AG09319 (cell line): ENCODE data around the gene LIPM.
A peak's percentile ranks its signal among the peaks of the same experiment; 100 is the strongest.

Source experiments
- DNase-seq: peaks from one replicate; pipeline ENCODE4 v3.0.0-alpha.2; 2010; ENCODE audit warnings: low read depth; ENCODE audit errors: extremely low read depth
- TF ChIP-seq, protein P1 (sequence below): IDR thresholded peaks from 2 replicates; pipeline ENCODE4 v1.5.1; 2011; ENCODE audit warnings: low read depth, mild to moderate bottlenecking, inconsistent platforms, low read length, moderate library complexity

LIPM gene

GRCh38 chr10:88840881-88841280 lies 38.4 kb downstream of the LIPM start:
- TF ChIP-seq, protein P1, sequence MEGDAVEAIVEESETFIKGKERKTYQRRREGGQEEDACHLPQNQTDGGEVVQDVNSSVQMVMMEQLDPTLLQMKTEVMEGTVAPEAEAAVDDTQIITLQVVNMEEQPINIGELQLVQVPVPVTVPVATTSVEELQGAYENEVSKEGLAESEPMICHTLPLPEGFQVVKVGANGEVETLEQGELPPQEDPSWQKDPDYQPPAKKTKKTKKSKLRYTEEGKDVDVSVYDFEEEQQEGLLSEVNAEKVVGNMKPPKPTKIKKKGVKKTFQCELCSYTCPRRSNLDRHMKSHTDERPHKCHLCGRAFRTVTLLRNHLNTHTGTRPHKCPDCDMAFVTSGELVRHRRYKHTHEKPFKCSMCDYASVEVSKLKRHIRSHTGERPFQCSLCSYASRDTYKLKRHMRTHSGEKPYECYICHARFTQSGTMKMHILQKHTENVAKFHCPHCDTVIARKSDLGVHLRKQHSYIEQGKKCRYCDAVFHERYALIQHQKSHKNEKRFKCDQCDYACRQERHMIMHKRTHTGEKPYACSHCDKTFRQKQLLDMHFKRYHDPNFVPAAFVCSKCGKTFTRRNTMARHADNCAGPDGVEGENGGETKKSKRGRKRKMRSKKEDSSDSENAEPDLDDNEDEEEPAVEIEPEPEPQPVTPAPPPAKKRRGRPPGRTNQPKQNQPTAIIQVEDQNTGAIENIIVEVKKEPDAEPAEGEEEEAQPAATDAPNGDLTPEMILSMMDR: no peak

DNA sequence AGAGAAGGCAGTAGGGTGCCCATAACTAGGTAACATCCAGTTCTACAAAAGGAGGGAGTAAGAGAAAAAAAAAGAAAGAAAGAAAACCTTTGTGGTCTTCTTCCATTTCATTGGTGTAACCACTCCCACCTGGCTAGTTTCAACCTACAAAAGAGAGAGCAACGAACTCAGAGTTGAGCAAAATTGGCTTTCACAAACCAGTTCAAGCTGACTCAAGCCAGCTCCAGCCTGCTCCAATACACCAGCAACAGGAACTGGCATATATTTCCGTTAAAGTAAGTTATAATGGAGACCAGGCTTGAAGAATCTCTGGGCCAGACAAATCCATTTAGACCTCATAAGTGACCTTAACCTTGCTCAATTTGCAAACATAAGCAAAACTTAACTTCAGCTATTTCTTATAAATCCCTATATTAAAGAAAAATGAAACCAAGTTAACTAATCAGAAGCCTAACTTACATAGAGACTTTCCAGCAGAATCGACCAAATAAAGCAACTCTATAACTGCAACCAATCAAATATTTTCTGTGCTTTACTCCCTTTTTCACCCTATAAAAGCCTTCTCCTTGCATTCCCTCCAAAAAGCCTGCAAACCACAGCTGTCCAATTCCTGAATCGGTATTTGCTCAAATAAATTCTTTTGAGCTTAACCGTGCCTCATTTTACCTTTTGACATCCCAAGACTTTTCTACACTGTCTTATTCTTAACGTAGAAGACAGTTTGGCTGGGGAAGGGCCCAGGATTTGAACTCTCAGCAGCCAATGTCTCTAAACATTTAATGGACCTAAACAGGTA lies 39.0 kb downstream of the LIPM start:
- TF ChIP-seq, protein P1: no peak
- no peak for DNase-seq

More at GRCh38 chr10:88840881-88841280, 38.4 kb downstream of the LIPM start:
- no peak for DNase-seq

DNA sequence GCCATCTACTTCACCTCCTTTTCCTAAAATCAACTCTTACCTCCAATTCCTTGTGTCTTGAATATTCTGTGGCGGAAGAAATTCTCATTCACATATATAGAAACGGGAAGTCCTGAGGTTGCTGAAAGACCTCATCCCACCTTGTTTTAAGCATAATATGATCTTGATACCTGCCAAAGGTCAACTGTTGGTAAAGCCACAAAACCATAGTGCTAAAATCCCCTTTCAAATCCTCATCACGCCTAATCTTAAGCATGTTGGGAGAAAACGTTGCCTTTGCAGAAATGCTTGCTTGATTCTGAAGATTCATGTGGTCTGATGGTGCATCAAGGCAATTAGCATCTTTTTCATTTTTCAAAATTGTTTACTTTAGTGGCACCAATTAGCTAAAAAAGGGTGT lies 40.6 kb downstream of the LIPM start:
- TF ChIP-seq, protein P1: no peak
- no peak for DNase-seq

DNA sequence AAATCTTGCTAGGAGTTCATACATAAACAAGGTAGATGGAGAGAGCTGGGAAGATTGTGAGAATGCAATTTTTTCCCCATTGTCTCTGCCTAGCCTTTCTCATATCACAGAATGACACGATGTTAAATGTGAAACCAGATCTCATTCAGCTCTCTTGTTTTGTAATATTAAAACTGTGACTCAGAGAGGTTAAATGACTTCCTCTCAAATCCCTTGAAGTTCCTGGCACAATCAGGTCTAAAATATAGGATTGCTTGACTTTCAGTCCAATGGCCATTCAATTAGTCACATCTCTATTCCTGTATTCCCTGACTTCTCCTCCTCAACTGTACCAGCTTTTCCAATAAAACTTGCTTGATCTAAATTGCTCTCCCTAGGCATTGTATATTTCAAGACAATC lies 46.0 kb downstream of the LIPM start:
- TF ChIP-seq, protein P1: no peak
- peak; percentile 29 for DNase-seq

DNA sequence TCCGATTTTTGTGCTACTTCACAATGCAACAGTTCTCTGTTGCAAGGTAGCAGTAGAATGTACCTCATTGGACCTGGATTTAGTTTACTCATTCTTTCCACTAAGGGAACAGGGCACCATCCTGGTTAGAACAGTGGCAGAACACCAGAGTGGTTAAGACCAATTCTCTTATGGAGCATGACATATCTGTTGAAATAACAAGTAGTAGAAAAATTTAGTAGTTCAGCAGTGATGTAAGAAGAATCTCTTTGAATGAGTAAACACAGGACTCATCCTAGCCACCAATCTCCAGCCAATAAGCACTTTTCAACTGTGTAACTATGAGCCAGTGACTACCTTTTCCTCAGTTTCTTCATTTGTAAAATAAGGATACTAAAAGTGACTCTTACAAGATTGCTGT lies 46.7 kb downstream of the LIPM start:
- TF ChIP-seq, protein P1: no peak
- DNase-seq: no peak

DNA sequence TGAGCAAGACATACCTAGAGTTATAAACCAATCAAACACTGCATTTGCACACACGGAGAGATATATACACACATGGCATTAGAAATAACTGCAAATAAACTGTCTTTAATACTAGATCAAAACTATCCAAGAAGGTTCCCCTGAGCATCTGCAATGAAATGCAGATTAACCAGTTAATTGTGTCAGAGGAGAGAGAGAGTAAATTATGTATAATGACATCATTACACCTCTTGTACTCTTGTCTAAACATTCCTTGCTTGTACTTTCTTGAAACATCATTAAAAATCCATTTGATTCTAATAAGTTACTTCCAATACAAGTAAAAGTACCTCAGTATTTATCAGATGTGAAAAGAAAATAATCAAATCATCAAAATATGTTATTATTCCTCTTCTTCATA lies 48.2 kb downstream of the LIPM start:
- TF ChIP-seq, protein P1: no peak
- DNase-seq: no peak

GRCh38 chr10:88851706-88852105 lies 49.2 kb downstream of the LIPM start, which contains the start of gene ANKRD22:
ANKRD22 (minus strand) TSS chr10:88851844; CDS start chr10:88851607, 237 bp downstream.
- TF ChIP-seq, protein P1: no peak
- no peak for DNase-seq
